Inflammatory macrophage (primary cell): ENCODE measurements around the gene AK9.

Experiments
- DNase-seq, 2 donors: peaks; one replicate each; pipeline ENCODE4 v3.0.0-alpha.2; 2020 to 2022

Gene AK9

GRCh38 chr6:109455437-109456110 is 235.4 kb downstream of the AK9 start, which contains the start of gene MICAL1:
Gene MICAL1, minus strand, starts transcription at chr6:109455772. Its CDS starts 1,576 bp downstream, at chr6:109454196.
- DNase-seq, result peak; percentile 82 to 86

GRCh38 chr6:109454496-109455436 is 236.2 kb downstream of the AK9 start:
- DNase-seq, result peak; percentile 87 to 93

GRCh38 chr6:109453594-109454495 is 237.2 kb downstream of the AK9 start:
- DNase-seq, result no peak

- no peak for DNase-seq
These were observed 237.8 kb downstream of the AK9 start for GRCh38 chr6:109453156-109453555.

DNA sequence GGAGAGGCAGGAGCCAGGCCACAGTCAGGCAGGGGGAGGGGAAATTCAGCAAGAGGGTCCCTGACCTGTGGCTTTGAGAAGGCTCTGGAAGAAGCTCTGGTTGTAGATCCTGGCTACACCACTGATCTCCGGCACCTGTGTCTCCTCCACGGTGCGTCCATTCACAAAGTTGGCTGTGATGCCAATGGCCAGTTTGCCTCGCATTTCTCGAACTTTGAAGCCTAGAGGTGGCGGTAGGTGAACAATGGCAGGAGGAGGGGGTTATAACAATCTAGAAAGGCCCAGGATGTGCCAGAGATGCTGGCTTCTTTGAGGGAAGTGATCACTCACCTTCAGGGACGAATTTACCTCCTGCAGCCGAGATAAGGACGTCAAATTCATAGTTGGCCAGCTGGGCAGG is 238.8 kb downstream of the AK9 start:
- no peak for DNase-seq

DNA sequence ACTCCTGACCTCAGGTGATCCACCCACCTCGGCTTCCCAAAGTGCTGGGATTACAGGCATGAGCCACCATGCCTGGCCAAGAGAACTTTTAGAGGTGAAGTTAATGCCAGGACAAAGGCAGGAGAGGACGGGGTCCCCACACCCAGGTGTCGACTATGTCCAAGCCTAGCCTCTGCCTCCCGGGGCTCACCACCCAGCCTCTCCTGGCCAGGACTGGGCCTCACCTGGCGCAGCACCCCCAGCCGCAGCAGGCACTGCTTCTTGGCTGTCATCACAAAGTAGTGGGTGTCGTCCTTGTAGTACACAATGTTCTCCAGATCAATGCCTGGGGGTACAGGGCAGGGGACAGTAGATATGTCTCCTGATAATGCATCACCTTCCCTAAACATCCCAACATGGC is 239.6 kb downstream of the AK9 start:
- DNase-seq, result no peak

DNA sequence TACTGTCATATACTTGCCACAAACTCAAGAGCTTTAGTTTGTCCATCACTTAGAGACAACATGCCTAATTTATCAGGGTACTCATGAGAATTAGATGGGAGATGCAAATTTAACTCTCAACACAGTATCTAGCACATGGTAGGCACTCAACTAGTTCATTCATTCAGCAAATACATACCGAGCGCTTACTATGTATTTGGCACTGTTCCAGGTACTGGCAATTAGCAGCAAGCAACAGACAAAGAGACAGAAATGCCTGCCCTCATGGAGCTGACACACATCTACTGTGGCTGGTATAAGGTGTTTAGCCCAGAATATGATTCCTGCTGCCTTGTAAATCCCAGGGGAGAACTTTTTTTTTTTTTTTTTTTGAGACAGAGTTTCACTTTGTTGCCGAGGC is 240.2 kb downstream of the AK9 start:
- DNase-seq, result no peak

GRCh38 chr6:109449795-109450673 is 241.0 kb downstream of the AK9 start:
- no peak for DNase-seq

- DNase-seq, result no peak
These were observed 241.8 kb downstream of the AK9 start for GRCh38 chr6:109449064-109449794.

- DNase-seq, result no peak
These were observed 242.4 kb downstream of the AK9 start for GRCh38 chr6:109448615-109449014.

DNA sequence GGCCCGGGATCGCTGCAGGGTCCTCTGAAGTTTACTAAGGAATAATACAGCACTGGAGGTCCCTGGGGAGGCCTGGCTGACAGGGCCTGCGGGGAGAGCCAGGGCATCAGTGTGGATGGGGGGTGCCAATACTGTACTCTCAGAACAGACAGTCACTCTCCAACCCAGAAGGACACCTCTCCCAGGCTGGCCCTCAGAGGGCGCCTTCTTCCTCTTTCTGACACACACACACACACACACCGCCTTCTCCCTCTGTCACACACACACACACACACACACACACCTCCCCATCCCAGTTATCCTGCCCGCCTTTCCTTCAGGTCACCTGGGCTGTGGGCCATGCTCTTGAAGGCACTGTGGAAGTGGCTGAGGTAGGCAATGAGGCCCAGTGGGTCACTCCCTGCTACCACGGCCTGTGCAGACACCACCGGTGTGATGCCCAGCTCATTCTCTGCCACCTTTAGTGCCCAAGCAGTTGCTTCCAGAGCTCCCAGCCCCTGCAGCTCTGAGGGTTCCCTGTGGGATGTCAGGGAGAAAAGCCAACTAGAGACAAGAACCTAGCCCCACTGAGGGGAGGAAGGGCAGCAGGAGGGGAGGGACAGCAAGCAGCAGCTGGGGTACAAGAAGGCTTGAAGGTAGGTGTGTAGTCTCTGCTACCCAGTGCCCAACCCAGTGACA is 243.0 kb downstream of the AK9 start:
- peak; percentile 19 to 33 for DNase-seq

GRCh38 chr6:109447087-109447486 is 243.9 kb downstream of the AK9 start:
- DNase-seq, result no peak

- DNase-seq, result no peak
These were observed 244.5 kb downstream of the AK9 start for GRCh38 chr6:109446541-109446940.

DNA sequence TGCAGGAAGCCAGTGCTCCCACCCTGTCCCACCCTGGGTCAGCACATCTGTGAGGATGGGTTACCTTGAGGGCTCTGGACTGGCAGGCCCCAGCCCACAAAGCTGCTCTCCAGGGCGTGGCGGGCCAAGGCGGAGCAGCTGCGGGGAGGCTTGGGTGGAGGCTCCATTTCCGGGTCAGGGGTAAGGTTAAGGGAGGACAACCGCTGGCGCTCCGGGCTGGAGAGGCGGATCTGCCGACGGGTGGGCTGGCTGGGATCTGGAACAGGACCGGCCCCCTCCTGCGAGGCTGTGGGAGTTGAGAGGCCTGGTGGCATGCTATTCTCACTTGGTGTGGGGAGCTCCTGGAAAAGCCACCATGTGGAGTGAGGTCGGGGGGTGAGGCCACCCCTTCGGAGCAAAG is 244.9 kb downstream of the AK9 start:
- no peak for DNase-seq

DNA sequence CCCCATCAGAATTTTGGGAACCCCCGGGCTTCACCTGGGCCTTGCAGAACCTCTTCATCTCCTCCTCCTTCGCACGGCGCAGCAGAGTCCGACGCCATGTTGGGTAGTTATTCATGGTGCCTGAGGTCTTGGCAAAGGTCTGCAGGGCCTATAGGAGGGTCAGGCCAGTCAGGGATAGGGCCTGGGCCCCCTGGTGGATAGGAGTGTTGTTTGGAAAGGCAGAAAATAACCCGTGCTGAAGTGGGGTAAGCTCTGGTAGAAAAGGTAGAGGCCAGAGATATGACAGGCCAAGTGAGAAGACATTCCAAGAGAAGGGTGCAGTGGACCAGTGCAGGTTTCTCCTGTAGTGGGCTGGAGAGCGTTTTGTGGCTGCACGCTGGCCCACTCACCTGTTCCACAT is 245.6 kb downstream of the AK9 start:
- DNase-seq, result no peak

- DNase-seq, result no peak
These were observed 247.5 kb downstream of the AK9 start for GRCh38 chr6:109443425-109443950.
